HepG2 (cell line): ENCODE measurements around the gene ZDHHC18. TPM values are rescaled to one million over a fixed set of nuclear protein-coding genes. Genes with fewer than 3 reads are reported as not detected.

ENCODE experiments used
- ATAC-seq: fragments of 200-7000 bp; cut with Tn5 transposase; 3 replicates; pipeline ENCODE4 v1.9.1; 2020; ENCODE audit warnings: mild to moderate bottlenecking, moderate library complexity
- BruUV-seq: library from RNA; stranded (reverse); fragments of 400-500 nt; replicated peaks from 2 replicates; lab custom pipeline; 2021; lab: Mats Ljungman, UMichigan
- CTCF ChIA-PET: fragments of 300-600 bp; formaldehyde crosslinking; extraction: SDS; loops from one replicate; lab custom pipeline; 2021; ENCODE audit warnings: low total read pairs, inconsistent platforms, low intra/inter-chr PET ratio; lab: Yijun Ruan, JAX
- POLR2A ChIA-PET: fragments of 350-600 bp; sonication (Branson Sonifier 250); formaldehyde crosslinking; loops from one replicate; lab custom pipeline; 2020; ENCODE audit warnings: antibody characterized with exemption, inconsistent platforms; lab: Yijun Ruan, JAX
- DNase-seq: peaks from one replicate; pipeline ENCODE4 v3.0.0-alpha.2; 2015; ENCODE audit warnings: low spot score
- FAIRE-seq: peaks from 3 replicates; lab custom pipeline; 2011; peaks lifted over from hg19 to GRCh38; lab: Jason Lieb, UNC
- H2AFZ ChIP-seq: one replicate; pipeline ENCODE4 v1.6.1; 2011; ENCODE audit warnings: low read length, inconsistent platforms
- H3K27ac ChIP-seq: fragments of 300-600 bp; 3 replicates; pipeline ENCODE4 v1.8.0; 2011; ENCODE audit warnings: mixed run types, mild to moderate bottlenecking, mixed read lengths, low read length, inconsistent platforms; ENCODE audit not compliant: insufficient read depth; ENCODE audit errors: extremely low read length
- H3K27me3 ChIP-seq, 2 experiments: fragments of 200-600 bp in 1 of 2; 2 replicates in 1 of 2; 3 replicates in 1 of 2; pipeline versions ENCODE4 v1.6.0 to v1.8.0; 2011; ENCODE audit warnings: low read length in 2 of 2, mild to moderate bottlenecking in 2 of 2, moderate library complexity in 2 of 2, inconsistent platforms in 1 of 2; ENCODE audit not compliant: insufficient read depth in 2 of 2, control insufficient read depth in 1 of 2
- H3K36me3 ChIP-seq, 2 experiments: fragments of 200-600 bp in 1 of 2; replicated peaks in 1 of 2; 2 replicates in 1 of 2; 3 replicates in 1 of 2; pipeline versions ENCODE4 v1.5.1 to v1.8.0; 2011; ENCODE audit warnings: low read length in 2 of 2, inconsistent platforms in 1 of 2; ENCODE audit not compliant: insufficient read depth in 2 of 2, control insufficient read depth in 1 of 2
- H3K4me1 ChIP-seq: 2 replicates; pipeline ENCODE4 v1.5.1; 2012; ENCODE audit warnings: low read length, inconsistent platforms; ENCODE audit not compliant: insufficient read depth
- H3K4me2 ChIP-seq: 2 replicates; pipeline ENCODE4 v1.6.0; 2011; ENCODE audit warnings: low read depth, low read length, inconsistent platforms
- H3K4me3 ChIP-seq, 3 experiments: fragments of 200-600 bp in 1 of 3; sonication (generic), shearing (Covaris generic) in 1 of 3; replicated peaks in 1 of 3; 2 replicates each; pipeline ENCODE4 v1.5.1; 2011 to 2016; ENCODE audit warnings: low read length in 3 of 3, inconsistent platforms in 2 of 3, low read depth in 2 of 3, mild to moderate bottlenecking in 2 of 3, control low read depth in 1 of 3, mixed read lengths in 1 of 3; ENCODE audit not compliant: insufficient read depth in 1 of 3
- H3K79me2 ChIP-seq: one replicate; pipeline ENCODE4 v1.6.1; 2011; ENCODE audit warnings: low read length, inconsistent platforms; ENCODE audit not compliant: insufficient read depth
- H3K9ac ChIP-seq: 2 replicates; pipeline ENCODE4 v1.6.0; 2011; ENCODE audit warnings: mild to moderate bottlenecking, low read depth, low read length, inconsistent platforms; ENCODE audit not compliant: insufficient read depth
- H3K9me3 ChIP-seq: 2 replicates; pipeline ENCODE4 v1.5.1; 2012; ENCODE audit warnings: mild to moderate bottlenecking, low read length
- H4K20me1 ChIP-seq: 2 replicates; pipeline ENCODE4 v1.6.0; 2011; ENCODE audit warnings: inconsistent platforms, mild to moderate bottlenecking, low read length, moderate library complexity; ENCODE audit not compliant: insufficient read depth
- CSRNP2 ChIP-seq: sonication (generic); formaldehyde crosslinking; conservative IDR thresholded peaks from 2 replicates; pipeline ENCODE4 v1.8.0; 2022; ENCODE audit warnings: low read depth, missing genetic modification reagents
- GABPB1 ChIP-seq: IDR thresholded peaks from 2 replicates; pipeline ENCODE4 v1.6.1; 2016; ENCODE audit warnings: mild to moderate bottlenecking, missing genetic modification reagents, moderate library complexity, missing compliant biosample characterization
- IRF2 ChIP-seq: IDR thresholded peaks from 2 replicates; pipeline ENCODE4 v1.6.1; 2018; ENCODE audit warnings: missing genetic modification reagents, missing compliant biosample characterization
- MAF1 ChIP-seq: sonication (generic); formaldehyde crosslinking; IDR thresholded peaks from 2 replicates; pipeline ENCODE4 v1.5.0; 2020; ENCODE audit warnings: missing genetic modification reagents, borderline replicate concordance
- MTA1 ChIP-seq: sonication (generic); formaldehyde crosslinking; IDR thresholded peaks from 2 replicates; pipeline ENCODE4 v1.4.0; 2020; ENCODE audit warnings: missing genetic modification reagents, mild to moderate bottlenecking, borderline replicate concordance
- MTF2 ChIP-seq: sonication (generic); formaldehyde crosslinking; IDR thresholded peaks from 2 replicates; pipeline ENCODE4 v1.5.0; 2020; ENCODE audit warnings: missing genetic modification reagents, borderline replicate concordance
- REL ChIP-seq: sonication (generic); formaldehyde crosslinking; conservative IDR thresholded peaks from 2 replicates; pipeline ENCODE4 v1.8.0; 2022; ENCODE audit warnings: mild to moderate bottlenecking, missing genetic modification reagents, moderate library complexity
- RELA ChIP-seq: sonication (generic); formaldehyde crosslinking; IDR thresholded peaks from 2 replicates; pipeline ENCODE4 v1.4.0; 2020; ENCODE audit warnings: missing genetic modification reagents
- RERE ChIP-seq: IDR thresholded peaks from 2 replicates; pipeline ENCODE4 v1.6.1; 2016; ENCODE audit warnings: low read depth, missing genetic modification reagents, missing compliant biosample characterization
- SALL2 ChIP-seq: sonication (generic); formaldehyde crosslinking; IDR thresholded peaks from 2 replicates; pipeline ENCODE4 v1.8.1; 2023; ENCODE audit warnings: mild to moderate bottlenecking, missing genetic modification reagents, inconsistent platforms
- ZBTB3 ChIP-seq: sonication (generic); formaldehyde crosslinking; IDR thresholded peaks from 2 replicates; pipeline ENCODE4 v1.4.0; 2020; ENCODE audit warnings: low read depth, mild to moderate bottlenecking, moderate library complexity, missing genetic modification reagents, borderline replicate concordance
- ZC3H13 ChIP-seq: sonication (generic); formaldehyde crosslinking; IDR thresholded peaks from 2 replicates; pipeline ENCODE4 v1.8.1; 2023; ENCODE audit warnings: mild to moderate bottlenecking, missing genetic modification reagents, moderate library complexity
- ZNF24 ChIP-seq: fragments of 450-650 bp; IDR thresholded peaks from 2 replicates; pipeline ENCODE4 v1.6.1; 2017; ENCODE audit warnings: antibody characterized with exemption, mild to moderate bottlenecking
- ZNF441 ChIP-seq: sonication (generic); formaldehyde crosslinking; IDR thresholded peaks from 2 replicates; pipeline ENCODE4 v1.7.0; 2021; ENCODE audit warnings: missing genetic modification reagents, borderline replicate concordance
- ZNF564 ChIP-seq: sonication (generic); formaldehyde crosslinking; IDR thresholded peaks from 2 replicates; pipeline ENCODE4 v1.8.1; 2023; ENCODE audit warnings: mild to moderate bottlenecking, missing genetic modification reagents
- ZNF577 ChIP-seq: sonication (generic); formaldehyde crosslinking; IDR thresholded peaks from 2 replicates; pipeline ENCODE4 v1.4.0; 2020; ENCODE audit warnings: mild to moderate bottlenecking, low read depth, missing genetic modification reagents, borderline replicate concordance
- ZNF629 ChIP-seq: sonication (generic); formaldehyde crosslinking; conservative IDR thresholded peaks from 2 replicates; pipeline ENCODE4 v1.5.0; 2020; ENCODE audit warnings: missing genetic modification reagents
- ZNF678 ChIP-seq: sonication (generic); formaldehyde crosslinking; IDR thresholded peaks from 2 replicates; pipeline ENCODE4 v1.4.0; 2020; ENCODE audit warnings: mild to moderate bottlenecking, missing genetic modification reagents
- ZNF782 ChIP-seq: sonication (generic); formaldehyde crosslinking; IDR thresholded peaks from 2 replicates; pipeline ENCODE4 v1.4.0; 2020; ENCODE audit warnings: missing genetic modification reagents, mild to moderate bottlenecking, borderline replicate concordance
- WGBS: methylation state at CpG from one replicate; pipeline ENCODE4 v1.1.6; 2017; ENCODE audit warnings: low lambda C conversion rate; 5-methylcytosine and 5-hydroxymethylcytosine counted together
- in situ Hi-C: cut with HindIII; loops from 2 replicates; pipeline ENCODE4 v1.10.0; 2017; ENCODE audit warnings: low pct_unique_long_range_greater_than_20kb; ENCODE audit not compliant: extremely low pct_ligation_motif_present
- intact Hi-C: fragments of 100-400 bp; cut with micrococcal nuclease; formaldehyde crosslinking; loops from one replicate; pipeline ENCODE4 v1.10.0; 2022; ENCODE audit not compliant: unreplicated experiment
- polyA plus RNA-seq, 8 experiments: library from polyadenylated mRNA; depleted of rRNA in 3 of 8; stranded (reverse) in 7 of 8; unstranded in 1 of 8; fragments of >200 nt; fragmentation: Illumina TruSeq in 4 of 8; extraction: Trizol in 4 of 8; gene quantifications; 2 replicates each; pipeline versions ENCODE4 v1.2.1 to v1.2.3, GENCODE V29; 2011 to 2016; ENCODE audit warnings: low read depth in 4 of 8, missing spikeins in 1 of 8, mixed read lengths in 1 of 8; ENCODE audit not compliant: insufficient read depth in 1 of 8
- total RNA-seq, 5 experiments: library from RNA; depleted of rRNA; stranded (reverse); fragments of >200 nt; fragmentation: Illumina TruSeq; extraction: Trizol; gene quantifications; 2 replicates each; pipeline ENCODE4 v1.2.3, GENCODE V29; 2016; ENCODE audit warnings: low read depth in 1 of 5

Gene ZDHHC18
- total and polyA plus RNA-seq, 2 of the 13 experiments (the other 11 are each of a cell fraction or from before 2014, with no cell fraction given) = 13.2 to 35.3 TPM

- 0% methylated on average over 2 of the region's 10 CpGs for WGBS
- Histone ChIP-seq H3K9me3 (no peaks in the 10 kb centered on the region), H3K4me1 (peaks cover 57% of the 10 kb centered on the region), H3K9ac (peak overlapping the region; percentile 98), H3K27ac (peak overlapping the region; percentile 97), H4K20me1 (no peaks in the 10 kb centered on the region), H3K36me3 (no peaks in the 10 kb centered on the region), H3K79me2 (peaks cover 6% of the 10 kb centered on the region), H2AFZ (no peak overlapping the region), H3K4me3 (peak overlapping the region; percentile 78 to 89 (median 87)), H3K4me2 (peak overlapping the region; percentile 99), H3K27me3 (no peaks in the 10 kb centered on the region; a peak in 1 of 5 replicates)
- no TSS peak for BruUV-seq
- ChIA-PET CTCF (interaction anchor here (1.2 to 3.2 kb wide), 5 partner anchors 14 to 191 kb away, joined by 4 to 44 read pairs (median 8); no protein-coding TSS in a partner anchor), POLR2A (interaction anchor here (1.0 to 7.0 kb wide), 12 partner anchors 17 to 194 kb away, joined by 3 to 127 read pairs (median 6); partner anchors contain the start of genes ARID1A and NR0B2)
- intact Hi-C loops (loop anchor here (5.0 kb wide), 2 partner anchors 91 to 111 kb away; partner anchors contain the start of gene ARID1A), in situ Hi-C loops (loop anchor here (5.0 kb wide), 2 partner anchors 96 to 186 kb away; no protein-coding TSS in a partner anchor)
- DNase-seq (no peak), FAIRE-seq (no peak), ATAC-seq (no peak)
- TF ChIP-seq MAF1 (CRISPR knock-in tag) (no peak), RERE (CRISPR knock-in tag) (no peak), RELA (no peak), ZBTB3 (CRISPR knock-in tag) (0 out of 2 replicates have a peak, but pooled peaks have one; percentile 72), ZNF441 (CRISPR knock-in tag) (0 out of 2 replicates have a peak, but pooled peaks have one; percentile 16), IRF2 (CRISPR knock-in tag) (no peak), ZNF24 (no peak), ZNF577 (CRISPR knock-in tag) (0 out of 2 replicates have a peak, but pooled peaks have one; percentile 23), GABPB1 (CRISPR knock-in tag) (no peak), SALL2 (CRISPR knock-in tag) (0 out of 2 replicates have a peak, but pooled peaks have one; percentile 9), ZNF629 (peak; percentile 74), ZNF678 (CRISPR knock-in tag) (no peak), REL (CRISPR knock-in tag) (0 out of 2 replicates have a peak, but pooled peaks have one; percentile 19), CSRNP2 (CRISPR knock-in tag) (no peak), ZNF782 (0 out of 2 replicates have a peak, but pooled peaks have one; percentile 4), MTA1 (CRISPR knock-in tag) (0 out of 2 replicates have a peak, but pooled peaks have one; percentile 8), ZC3H13 (CRISPR knock-in tag) (peak; percentile 51; the same call in 1 of the 2 replicates), MTF2 (CRISPR knock-in tag) (no peak), ZNF564 (CRISPR knock-in tag) (0 out of 2 replicates have a peak, but pooled peaks have one; percentile 23)
Observed at GRCh38 chr1:26788515-26788785, 38.0 kb upstream of the ZDHHC18 start.
